Ascending aorta (tissue), 2 donors: ENCODE results near the gene HHIPL2. TPM values are rescaled to one million over a fixed set of nuclear protein-coding genes. Genes with fewer than 3 reads are reported as not detected.

Experiments used
- DNase-seq, 2 donors: peaks; one replicate each; pipeline ENCODE4 v3.0.0-alpha.2; 2019; ENCODE audit warnings: low spot score in 2 of 2
- H3K27ac ChIP-seq, 2 donors: fragments of 200-600 bp; sonication (generic); one replicate each; pipeline ENCODE4 v1.5.1; 2016 to 2017; ENCODE audit warnings: mild to moderate bottlenecking in 1 of 2
- H3K27me3 ChIP-seq: fragments of 200-600 bp; sonication (generic); one replicate; pipeline ENCODE4 v1.5.1; 2017
- H3K36me3 ChIP-seq, 2 donors: fragments of 200-600 bp; sonication (generic); one replicate each; pipeline ENCODE4 v1.5.1; 2016
- H3K4me1 ChIP-seq, 2 donors: fragments of 200-600 bp; sonication (generic); one replicate each; pipeline ENCODE4 v1.5.1; 2016 to 2017; ENCODE audit warnings: mild to moderate bottlenecking in 1 of 2
- H3K4me3 ChIP-seq, 2 donors: fragments of 200-600 bp; sonication (generic); one replicate each; pipeline ENCODE4 v1.5.1; 2016 to 2017; ENCODE audit warnings: mild to moderate bottlenecking in 1 of 2
- H3K9me3 ChIP-seq, 2 donors: fragments of 200-600 bp; sonication (generic); one replicate each; pipeline ENCODE4 v1.5.1; 2016
- intact Hi-C: fragments of 100-400 bp; cut with DNase I; formaldehyde crosslinking; loops from one replicate; pipeline ENCODE4 v1.15.1; 2023
- total RNA-seq: library from RNA; depleted of rRNA; stranded (reverse); fragments of >200 nt; gene quantifications from one replicate; pipeline ENCODE4 v1.1.0, GENCODE V29; 2016
- TF ChIP-seq, protein P1 (sequence below), 3 experiments: fragments of 200-600 bp in 2 of 3; fragments of 450-650 bp in 1 of 3; sonication (generic) in 2 of 3; IDR thresholded peaks; one replicate each; pipeline ENCODE4 v1.5.1; 2016 to 2019; ENCODE audit warnings: antibody characterized with exemption in 3 of 3, mild to moderate bottlenecking in 1 of 3, moderate library complexity in 1 of 3

Gene HHIPL2
- total RNA-seq: not detected

DNA sequence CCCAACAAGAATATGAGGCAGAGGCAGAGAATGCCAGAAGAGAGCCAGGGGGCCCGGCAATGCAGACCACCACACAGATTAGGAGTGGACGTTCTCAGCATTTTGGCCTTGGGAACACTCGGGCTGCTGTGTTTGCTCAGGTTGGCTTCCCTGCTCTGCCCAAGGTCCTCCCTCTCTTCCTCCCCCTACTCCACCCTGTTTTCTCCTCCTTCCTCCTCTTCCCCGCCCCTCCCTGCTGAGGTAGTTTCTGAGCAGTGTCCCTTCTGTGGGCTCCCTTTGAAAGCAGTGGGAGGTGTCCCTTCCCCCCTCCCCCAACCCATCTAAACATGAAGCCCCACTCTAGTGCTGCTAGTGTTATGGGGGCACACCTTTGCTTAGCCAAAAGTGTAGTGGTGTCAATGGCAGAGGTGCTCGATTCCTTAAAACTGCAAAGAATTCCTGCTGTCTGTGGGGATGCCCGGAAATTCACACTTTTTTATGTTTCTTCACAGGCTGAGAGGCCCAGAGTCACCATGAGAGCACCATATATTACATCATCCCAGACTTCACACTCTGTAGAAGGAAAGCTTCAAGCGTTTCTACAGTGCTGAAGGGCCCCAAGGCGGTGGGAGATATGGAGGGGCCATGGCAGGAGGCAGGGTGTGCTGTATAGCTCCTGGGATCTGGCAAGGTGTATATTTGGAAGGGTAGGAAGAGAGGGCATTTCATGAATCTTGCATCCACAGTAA lies at the start of gene HHIPL2:
Gene HHIPL2 (minus strand): TSS at position 161 of the 728 bp plus-strand sequence. CDS start 60 bp downstream, at position 101.
- H3K4me1 ChIP-seq: peaks cover 3% of the 10 kb centered on the region in 2 donors
- intact Hi-C loops: no loop called here
- no peaks in the 10 kb centered on the region for H3K27me3 ChIP-seq
- TF ChIP-seq, protein P1, sequence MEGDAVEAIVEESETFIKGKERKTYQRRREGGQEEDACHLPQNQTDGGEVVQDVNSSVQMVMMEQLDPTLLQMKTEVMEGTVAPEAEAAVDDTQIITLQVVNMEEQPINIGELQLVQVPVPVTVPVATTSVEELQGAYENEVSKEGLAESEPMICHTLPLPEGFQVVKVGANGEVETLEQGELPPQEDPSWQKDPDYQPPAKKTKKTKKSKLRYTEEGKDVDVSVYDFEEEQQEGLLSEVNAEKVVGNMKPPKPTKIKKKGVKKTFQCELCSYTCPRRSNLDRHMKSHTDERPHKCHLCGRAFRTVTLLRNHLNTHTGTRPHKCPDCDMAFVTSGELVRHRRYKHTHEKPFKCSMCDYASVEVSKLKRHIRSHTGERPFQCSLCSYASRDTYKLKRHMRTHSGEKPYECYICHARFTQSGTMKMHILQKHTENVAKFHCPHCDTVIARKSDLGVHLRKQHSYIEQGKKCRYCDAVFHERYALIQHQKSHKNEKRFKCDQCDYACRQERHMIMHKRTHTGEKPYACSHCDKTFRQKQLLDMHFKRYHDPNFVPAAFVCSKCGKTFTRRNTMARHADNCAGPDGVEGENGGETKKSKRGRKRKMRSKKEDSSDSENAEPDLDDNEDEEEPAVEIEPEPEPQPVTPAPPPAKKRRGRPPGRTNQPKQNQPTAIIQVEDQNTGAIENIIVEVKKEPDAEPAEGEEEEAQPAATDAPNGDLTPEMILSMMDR (IDR thresholded peaks at IDR 0.05): no peak
- H3K27ac ChIP-seq: no peak within 1 kb of the TSS
- DNase-seq: no peak
- H3K4me3 ChIP-seq: no peak within 1 kb of the TSS
- no peaks in the 10 kb centered on the region for H3K9me3 ChIP-seq
- no peaks in the 10 kb centered on the region for H3K36me3 ChIP-seq

DNA sequence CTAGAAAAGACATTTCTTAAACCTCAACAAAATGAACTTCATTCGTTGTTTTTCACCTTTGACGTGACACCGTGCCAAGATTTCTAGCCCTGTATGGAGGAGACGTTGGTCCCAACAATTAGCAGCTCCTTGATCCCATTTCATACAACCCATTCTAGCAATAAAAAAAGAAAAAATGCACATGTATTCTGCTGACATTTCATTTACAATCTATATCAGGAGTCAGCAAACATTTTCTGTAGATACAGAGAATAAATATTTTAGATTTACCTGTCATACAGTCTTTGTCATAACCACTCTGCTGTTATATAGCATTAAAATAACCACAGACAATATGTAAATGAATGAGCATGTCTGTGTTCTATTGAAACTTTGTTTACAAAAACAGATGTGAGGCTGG lies 48.8 kb upstream of the HHIPL2 start:
- H3K27ac ChIP-seq: no peak overlapping the region
- H3K36me3 ChIP-seq: no peaks in the 10 kb centered on the region
- H3K27me3 ChIP-seq: no peaks in the 10 kb centered on the region
- TF ChIP-seq, protein P1 (IDR thresholded peaks at IDR 0.05): no peak
- DNase-seq: no peak
- no peaks in the 10 kb centered on the region for H3K9me3 ChIP-seq
- intact Hi-C loops: no loop called here
- no peaks in the 10 kb centered on the region for H3K4me1 ChIP-seq
- H3K4me3 ChIP-seq: no peak overlapping the region

DNA sequence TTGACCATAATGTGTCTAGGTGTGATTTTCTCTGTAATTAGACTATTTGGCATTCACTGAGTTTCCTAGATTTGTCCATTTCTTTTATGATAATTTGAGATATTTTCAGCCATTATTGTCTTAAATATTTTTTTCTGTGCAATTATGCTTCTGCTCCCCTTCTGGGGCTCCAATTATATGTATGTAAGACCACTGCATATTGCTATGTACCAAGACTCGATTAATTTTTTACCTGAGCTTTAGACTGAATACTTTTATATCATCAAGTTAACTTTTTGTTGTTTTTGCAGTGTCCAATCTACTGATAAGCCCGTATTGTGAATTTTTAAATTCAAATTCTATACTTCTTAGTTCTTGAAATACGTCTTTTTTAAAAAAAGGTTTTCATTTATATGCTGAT lies 46.9 kb upstream of the HHIPL2 start:
- intact Hi-C loops: no loop called here
- no peak for DNase-seq

DNA sequence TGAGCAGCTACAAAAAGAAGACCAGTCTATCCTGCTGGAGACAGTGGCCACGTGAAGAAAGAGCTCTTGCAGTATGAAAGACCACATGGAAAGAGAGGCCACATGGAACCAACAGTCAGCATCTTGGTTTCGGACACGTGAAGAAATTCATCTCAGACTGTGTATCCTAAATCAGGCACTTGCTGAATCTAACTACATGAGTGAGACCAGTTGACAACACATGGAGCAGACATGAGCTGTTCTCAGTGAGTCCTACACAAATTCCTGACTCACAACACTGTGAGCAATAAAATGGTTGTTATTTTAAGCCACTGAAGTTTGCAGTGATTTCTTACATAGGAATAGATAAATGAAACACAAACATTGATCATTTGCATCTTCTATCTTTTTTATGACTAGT lies 44.3 kb upstream of the HHIPL2 start:
- intact Hi-C loops: no loop called here
- no peak overlapping the region for H3K27ac ChIP-seq
- DNase-seq: no peak
- no peaks in the 10 kb centered on the region for H3K9me3 ChIP-seq
- peaks cover 3 to 13% of the 10 kb centered on the region in 2 donors for H3K4me1 ChIP-seq
- TF ChIP-seq, protein P1 (IDR thresholded peaks at IDR 0.05): no peak
- H3K27me3 ChIP-seq: no peaks in the 10 kb centered on the region
- peaks cover 0 to 2% of the 10 kb centered on the region in 2 donors for H3K36me3 ChIP-seq
- H3K4me3 ChIP-seq: no peak overlapping the region

More for the DNA sequence above, 46.9 kb upstream of the HHIPL2 start:
- Histone ChIP-seq H3K4me1 (peaks cover 0 to 6% of the 10 kb centered on the region in 2 donors), H3K27ac (no peak overlapping the region), H3K27me3 (no peaks in the 10 kb centered on the region), H3K9me3 (no peaks in the 10 kb centered on the region), H3K4me3 (no peak overlapping the region), H3K36me3 (no peaks in the 10 kb centered on the region)
- TF ChIP-seq, protein P1 (IDR thresholded peaks at IDR 0.05): no peak

DNA sequence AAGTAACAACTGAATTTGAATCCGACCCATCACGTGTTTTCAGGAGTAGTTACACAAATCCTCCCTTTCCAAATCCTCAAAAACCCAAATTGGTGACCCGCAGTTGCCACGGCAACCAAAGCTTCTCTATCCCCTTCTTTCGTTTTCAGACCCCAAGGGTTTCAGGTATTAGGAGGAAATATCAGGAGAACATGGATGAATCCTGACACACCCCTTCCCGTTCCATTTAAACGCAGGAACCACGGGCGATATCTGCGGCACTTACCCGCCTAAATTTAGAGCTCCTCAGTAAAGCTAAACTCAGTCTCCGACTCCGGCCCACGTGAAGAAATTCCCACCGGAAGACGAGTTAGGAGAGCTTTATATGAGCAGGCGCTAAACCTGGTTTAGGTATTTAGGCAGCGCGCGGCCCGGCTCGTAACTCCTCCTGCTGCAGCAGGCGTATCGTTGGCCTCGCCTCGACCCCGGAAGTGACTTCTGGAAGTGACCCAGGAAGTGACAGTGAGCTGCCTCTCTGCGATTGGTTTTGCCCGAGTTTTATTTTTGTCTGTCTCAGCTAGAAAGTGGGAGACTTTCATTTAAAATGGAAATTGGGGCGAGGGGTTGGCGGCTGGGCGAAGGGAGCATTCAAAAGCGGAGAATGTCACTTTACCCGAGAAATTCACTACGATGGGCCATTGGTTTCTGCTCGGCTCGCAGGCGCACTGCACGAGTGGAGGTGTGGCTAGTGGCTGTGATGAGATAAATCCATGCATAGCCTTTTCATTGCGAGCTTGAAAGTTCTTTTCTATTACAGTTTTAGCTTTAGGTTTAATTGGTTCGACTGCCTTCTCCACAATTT lies 41.8 kb upstream of the HHIPL2 start, which contains the start of gene TAF1A:
Gene TAF1A (minus strand): TSS at position 472 of the 841 bp plus-strand sequence.
- Histone ChIP-seq H3K4me1 (peaks cover 3 to 13% of the 10 kb centered on the region in 2 donors), H3K27ac (peak within 1 kb of the TSS; percentile 80 to 85), H3K9me3 (no peaks in the 10 kb centered on the region), H3K36me3 (peaks cover 0 to 10% of the 10 kb centered on the region in 2 donors), H3K27me3 (no peaks in the 10 kb centered on the region), H3K4me3 (peak within 1 kb of the TSS; percentile 72)
- DNase-seq: peak; percentile 61 to 92
- TF ChIP-seq, protein P1 (IDR thresholded peaks at IDR 0.05): no peak
- intact Hi-C loops: loop anchor here (1.0 kb wide), 3 partner anchors 28 to 124 kb away; no protein-coding TSS in a partner anchor
